ENCODE results near the gene TMEM174.
"Not testable (repeated sequence)": the region's sequence is repeated elsewhere in the genome, so short reads cannot be mapped to it uniquely, and the experiment has no call there.

The TMEM174 gene

GRCh38 chr5:73197637-73198257, 24.8 kb downstream of the TMEM174 start:
- DNase-seq, result no peak

DNA sequence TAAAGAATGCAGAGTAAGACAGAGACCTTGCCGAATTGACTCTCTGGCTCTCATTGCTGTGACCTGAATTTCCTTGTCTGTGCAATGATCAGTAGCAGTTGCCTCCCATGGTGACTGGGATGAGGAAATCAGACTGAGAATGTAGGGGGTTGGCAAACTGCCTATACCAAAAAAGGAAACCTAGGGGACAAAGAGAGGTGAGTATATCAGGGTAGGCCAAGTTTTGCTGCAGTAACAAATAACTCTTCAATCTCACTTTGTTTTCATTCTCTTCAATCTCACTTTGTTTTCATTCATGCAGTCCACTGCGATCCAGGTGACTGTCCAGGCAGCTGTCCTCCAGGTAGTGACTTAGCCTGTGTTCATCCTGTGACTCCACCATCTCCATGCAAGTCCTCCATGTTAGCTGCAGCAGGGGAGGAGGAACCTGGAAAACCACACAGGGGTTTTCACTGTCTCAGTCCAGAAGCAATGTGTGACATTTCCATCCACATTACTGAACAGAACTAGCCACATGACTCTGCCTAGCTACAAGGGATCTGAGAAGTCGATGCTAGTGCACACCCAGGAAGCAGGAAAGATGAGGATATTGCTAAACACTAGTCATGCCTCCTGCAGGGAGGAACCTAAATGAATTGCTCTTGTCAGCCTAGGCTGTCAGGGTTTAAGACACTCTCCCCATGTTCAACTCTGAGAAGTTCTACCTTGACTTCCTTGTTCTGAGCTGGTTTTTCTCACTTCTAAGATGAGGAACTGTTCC, 26.0 kb downstream of the TMEM174 start:
- no peak for DNase-seq

DNA sequence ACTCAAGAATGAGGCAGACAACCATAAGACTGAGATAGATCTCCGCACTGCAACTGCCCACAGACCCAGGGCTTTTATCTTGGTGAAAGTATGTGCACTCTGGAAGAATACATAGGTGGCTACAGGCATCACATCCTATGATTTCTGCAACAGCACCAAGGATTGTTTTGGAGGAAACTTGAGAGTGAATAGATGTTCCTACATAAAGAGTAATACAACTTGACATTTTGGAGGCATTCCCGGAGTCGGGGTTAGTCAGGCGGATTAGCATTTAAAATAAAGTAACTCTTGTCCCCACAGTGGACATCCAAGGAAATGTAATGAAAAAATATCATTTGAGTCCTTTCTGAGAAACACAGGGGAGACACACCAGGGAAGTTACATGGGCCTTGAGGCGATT, 26.7 kb downstream of the TMEM174 start:
- no peak for DNase-seq

DNA sequence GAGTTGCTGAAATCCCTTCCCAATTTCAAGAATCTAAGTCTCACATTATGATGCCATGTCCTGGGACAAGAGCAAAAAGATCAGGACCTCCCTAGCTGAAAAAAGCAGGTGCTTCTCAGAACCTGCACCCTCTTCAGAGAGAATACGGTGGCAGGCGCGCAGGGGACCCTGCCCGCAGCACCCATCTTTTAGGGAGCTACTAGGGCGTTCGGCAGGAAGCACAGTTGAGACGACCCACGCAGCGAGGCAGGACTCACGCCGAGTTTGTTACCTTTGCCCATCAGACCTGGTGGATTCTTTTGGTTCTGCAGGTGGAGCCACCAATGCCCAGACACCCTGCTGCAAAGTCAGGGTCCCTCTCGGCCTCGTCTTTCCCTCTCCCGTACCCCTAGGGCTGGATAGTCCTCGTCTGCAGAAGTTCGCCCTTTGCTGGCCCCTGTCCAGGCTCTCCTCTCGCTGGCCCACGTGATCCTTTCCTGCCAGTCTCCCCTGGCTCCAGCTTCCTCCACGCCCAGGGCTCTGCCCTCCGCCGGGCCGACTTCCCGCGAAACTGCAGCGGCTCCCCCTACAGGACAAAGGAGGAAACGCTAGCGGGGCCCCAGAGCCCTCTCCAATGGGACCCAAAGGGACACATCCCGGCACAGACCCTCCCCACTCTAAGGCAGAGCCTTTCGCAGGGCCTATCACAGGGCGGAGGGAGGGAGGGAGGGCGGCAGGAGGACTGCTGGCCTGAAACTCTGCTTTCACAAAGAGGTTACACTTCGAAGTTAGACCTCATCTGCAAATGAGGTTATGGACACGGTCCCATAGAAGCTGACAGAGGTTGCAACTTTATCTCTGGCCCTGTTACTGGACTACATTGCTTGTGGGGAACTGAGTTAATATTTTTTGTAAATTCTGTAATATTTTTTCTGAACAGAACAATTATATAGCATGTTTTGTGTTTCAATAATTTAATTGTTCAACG, 28.8 kb downstream of the TMEM174 start:
- DNase-seq, result peak; percentile 90

DNA sequence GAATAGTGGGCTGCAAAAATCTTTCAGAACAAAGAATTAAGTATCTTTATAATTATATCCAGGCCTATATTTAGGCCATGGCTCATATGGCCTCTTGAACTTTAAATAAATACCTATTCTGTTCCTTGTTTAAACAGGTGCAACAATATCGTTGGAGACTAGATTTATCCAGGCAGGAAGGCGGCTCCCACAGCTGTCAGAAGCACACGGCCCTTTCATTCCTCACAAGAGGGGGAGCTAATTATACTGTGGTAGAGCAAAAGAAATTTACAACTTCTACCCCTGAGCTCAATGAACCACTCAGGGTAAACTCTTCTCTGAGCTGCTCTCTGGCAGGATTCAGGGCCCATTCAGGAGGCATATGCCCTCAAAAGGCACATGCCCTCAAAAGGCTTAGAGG, 31.3 kb downstream of the TMEM174 start:
- peak; percentile 94 to 95 for DNase-seq

- no peak for DNase-seq
Observed at GRCh38 chr5:73204733-73205132, 31.7 kb downstream of the TMEM174 start.

- peak in 1 of 2 experiments; percentile 50 for DNase-seq
Observed at GRCh38 chr5:73205305-73205704, 32.3 kb downstream of the TMEM174 start.

DNA sequence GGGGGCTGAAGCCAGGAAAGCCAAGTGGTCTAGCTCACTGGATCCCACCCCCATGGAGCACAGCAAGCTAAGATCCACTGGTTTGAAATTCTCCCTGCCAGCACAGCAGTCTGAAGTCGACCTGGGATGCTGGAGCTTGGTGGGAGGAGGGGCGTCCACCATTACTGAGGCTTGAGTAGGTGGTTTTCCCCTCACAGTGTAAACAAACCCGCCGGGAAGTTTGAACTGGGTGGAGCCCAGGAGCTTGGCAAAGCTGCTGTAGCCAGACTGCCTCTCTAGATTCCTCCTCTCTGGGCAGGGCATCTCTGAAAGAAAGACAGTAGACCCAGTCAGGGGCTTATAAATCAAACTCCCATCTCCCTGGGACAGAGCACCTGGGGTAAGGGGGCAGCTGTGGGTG, 34.2 kb downstream of the TMEM174 start:
- not testable (repeated sequence) for DNase-seq

GRCh38 chr5:73209075-73209474, 36.1 kb downstream of the TMEM174 start:
- not testable (repeated sequence) for DNase-seq

- not testable (repeated sequence) for DNase-seq
Observed at GRCh38 chr5:73212693-73213092, 39.7 kb downstream of the TMEM174 start.

DNA sequence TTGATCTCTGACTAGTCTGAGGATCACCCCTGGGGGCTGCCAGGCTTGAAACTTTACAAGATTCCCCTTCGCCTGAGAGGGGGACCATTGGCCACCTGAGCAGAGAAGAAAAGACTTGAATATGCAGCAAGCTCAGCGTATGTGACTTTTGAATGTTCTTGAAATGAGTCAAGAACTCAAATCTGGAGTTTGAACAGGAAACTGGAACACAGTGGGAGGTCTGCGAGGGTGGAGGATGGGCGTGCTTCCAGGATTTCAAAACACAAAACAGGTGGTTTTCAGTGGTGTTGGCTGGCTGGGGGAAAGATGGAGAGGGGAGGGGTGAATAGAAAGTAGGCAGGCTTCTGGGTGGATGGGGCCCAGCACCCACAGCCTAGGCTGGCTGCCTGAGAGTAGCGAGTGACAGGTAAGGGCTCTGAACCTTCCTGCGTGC, 40.6 kb downstream of the TMEM174 start:
- DNase-seq, result no peak

DNA sequence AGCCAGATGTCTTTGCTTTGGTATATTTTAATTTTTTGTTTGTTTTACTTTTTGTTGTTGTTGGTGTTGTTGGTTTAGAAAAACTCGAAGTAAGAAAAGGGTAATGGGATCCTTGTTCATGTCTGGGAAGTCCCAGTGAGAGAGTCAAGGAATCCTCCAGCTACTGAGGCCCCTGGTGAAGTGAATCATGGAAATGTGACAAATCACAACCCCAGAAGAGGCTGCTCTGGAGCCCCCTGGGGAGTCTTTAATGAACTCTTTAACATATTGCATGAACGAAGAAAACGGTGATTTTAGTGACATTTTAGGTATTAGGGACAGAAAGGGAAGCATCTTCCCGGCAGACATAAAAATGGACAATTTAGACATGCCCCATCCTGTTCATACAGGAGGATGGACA, 41.3 kb downstream of the TMEM174 start:
- DNase-seq, result no peak

GRCh38 chr5:73214996-73215395, 42.0 kb downstream of the TMEM174 start:
- no peak for DNase-seq

DNA sequence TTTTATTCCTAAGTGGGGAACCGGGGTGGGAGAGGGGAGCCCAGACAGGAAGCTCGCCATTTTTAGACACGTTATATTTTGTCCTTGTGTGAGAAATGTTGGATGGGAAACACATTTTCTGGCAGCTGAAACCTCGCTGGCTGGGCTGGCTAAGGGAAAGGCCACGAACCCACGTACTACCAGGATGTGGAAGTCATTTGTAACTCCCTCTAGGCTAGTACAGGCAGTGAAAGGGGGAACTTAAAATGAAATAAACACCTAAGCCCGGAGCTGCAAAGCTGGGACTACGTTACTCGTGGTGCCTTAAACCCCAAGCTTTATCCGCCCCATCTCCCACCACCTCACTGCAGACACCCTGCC, 42.5 kb downstream of the TMEM174 start:
- no peak for DNase-seq

DNA sequence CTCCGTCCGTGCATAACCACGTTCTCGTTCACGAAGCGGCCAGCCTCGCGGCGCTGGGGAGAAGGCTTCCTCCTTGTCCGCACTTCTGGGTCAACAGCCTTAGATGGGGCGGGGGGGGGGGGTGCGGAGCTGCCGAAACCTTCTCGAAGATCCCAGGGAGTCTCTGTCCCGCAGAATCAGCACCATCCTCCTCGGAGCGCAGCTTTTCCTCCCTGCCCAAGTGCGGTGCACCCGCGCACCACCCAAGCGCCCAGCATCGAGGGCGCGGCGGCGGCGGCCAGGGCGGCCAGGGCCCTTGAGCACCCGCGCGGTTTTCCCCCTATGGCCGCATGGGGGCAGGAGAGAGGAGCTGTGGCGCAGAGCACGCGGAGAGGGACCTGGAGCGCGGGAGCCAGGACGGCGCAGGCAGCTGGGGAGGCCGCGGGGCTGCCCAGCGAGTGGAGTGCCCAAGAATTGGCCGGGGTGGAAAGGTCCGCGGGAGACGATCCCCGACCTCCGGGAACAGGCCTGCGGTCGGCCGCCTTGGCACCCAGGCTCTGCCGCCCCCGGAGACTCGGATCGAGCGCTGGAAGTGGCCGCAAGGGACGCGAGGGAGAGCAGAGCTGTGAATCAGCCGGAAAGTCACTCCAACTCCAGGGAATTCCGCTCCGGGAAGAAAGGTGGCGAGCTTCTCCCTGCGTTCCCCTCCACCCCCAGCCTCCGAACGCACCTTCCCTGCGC, 43.1 kb downstream of the TMEM174 start:
- DNase-seq, result peak; percentile 65 to 75

- peak in 1 of 2 experiments; percentile 32 for DNase-seq
Observed at GRCh38 chr5:73218552-73219171, 45.7 kb downstream of the TMEM174 start.

DNA sequence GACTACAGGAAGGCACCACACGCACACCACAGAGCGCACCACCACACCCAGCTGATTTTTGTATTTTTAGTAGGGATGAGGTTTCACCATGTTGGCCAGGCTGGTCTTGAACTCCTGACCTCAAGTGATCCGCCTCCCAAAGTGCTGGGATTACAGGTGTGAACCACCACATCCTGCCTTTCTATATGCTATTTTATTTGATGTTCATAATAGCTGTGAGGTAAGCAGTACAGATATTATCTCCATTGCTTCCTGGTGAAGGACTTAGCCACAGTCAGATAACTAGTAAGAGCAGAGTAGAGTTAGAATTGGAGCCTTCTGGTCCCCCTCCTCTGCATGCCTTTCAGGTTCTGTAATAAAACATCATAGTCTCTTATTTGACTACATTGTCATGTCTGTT, 46.3 kb downstream of the TMEM174 start:
- DNase-seq, result not testable (repeated sequence)

- no peak for DNase-seq
Observed at GRCh38 chr5:73221161-73221560, 48.2 kb downstream of the TMEM174 start.

DNA sequence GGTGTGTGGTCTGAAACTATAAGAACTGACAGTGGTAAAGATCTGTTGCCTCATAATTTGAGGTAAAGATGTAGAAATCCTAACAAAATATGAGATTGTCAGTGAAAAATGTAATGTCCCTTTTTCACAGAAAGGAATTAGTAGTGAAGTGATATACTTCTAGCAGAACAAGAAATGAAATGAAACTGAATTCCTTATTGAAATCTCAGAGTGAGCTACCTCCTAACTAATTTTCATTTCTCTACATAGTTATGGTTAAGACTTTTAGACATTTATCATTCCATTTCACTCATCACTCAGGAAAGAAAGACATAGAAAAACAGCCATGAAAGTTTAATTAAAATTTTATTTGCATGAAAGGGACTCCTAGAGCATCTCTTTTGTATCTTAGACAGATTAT, 48.7 kb downstream of the TMEM174 start:
- DNase-seq, result no peak

- no peak for DNase-seq
Observed at GRCh38 chr5:73222173-73222572, 49.2 kb downstream of the TMEM174 start.

All from SHP77 (cell line).